T-helper 22 cell (primary cell): Measurements from ENCODE around the gene ATXN7.

Experiments used
- DNase-seq: peaks from one replicate; pipeline ENCODE4 v3.0.0-alpha.2; 2020; ENCODE audit warnings: low read depth

Gene ATXN7

GRCh38 chr3:63908081-63908736 is 44.5 kb downstream of the ATXN7 start:
- no peak for DNase-seq

- no peak for DNase-seq
Measured at GRCh38 chr3:63908776-63909175, 45.1 kb downstream of the ATXN7 start.

GRCh38 chr3:63909431-63909830 is 45.8 kb downstream of the ATXN7 start:
- DNase-seq: no peak

- DNase-seq: no peak
Measured at GRCh38 chr3:63910001-63910400, 46.3 kb downstream of the ATXN7 start.

- DNase-seq: no peak
Measured at GRCh38 chr3:63910891-63911290, 47.2 kb downstream of the ATXN7 start.

GRCh38 chr3:63911509-63911872 is 47.8 kb downstream of the ATXN7 start:
- DNase-seq: no peak

GRCh38 chr3:63911873-63912767 is 48.5 kb downstream of the ATXN7 start, which contains the start of gene SCAANT1:
Gene SCAANT1 (minus strand): TSS chr3:63912383.
- peak; percentile 77 for DNase-seq

GRCh38 chr3:63912768-63913588 is 49.3 kb downstream of the ATXN7 start:
- peak; percentile 47 for DNase-seq

GRCh38 chr3:63914312-63914711 is 50.6 kb downstream of the ATXN7 start:
- DNase-seq: no peak

- DNase-seq: no peak
Measured at GRCh38 chr3:63918321-63918720, 54.7 kb downstream of the ATXN7 start.

- DNase-seq: no peak
Measured at GRCh38 chr3:63920001-63920400, 56.3 kb downstream of the ATXN7 start.

- DNase-seq: no peak
Measured at GRCh38 chr3:63921741-63922482, 58.2 kb downstream of the ATXN7 start.

GRCh38 chr3:63922491-63923199 is 59.0 kb downstream of the ATXN7 start:
- no peak for DNase-seq

GRCh38 chr3:63926309-63926708 is 62.6 kb downstream of the ATXN7 start:
- no peak for DNase-seq

- no peak for DNase-seq
Measured at GRCh38 chr3:63927422-63928280, 64.0 kb downstream of the ATXN7 start.

- no peak for DNase-seq
Measured at GRCh38 chr3:63931290-63931689, 67.6 kb downstream of the ATXN7 start.

- no peak for DNase-seq
Measured at GRCh38 chr3:63932509-63933212, 69.0 kb downstream of the ATXN7 start.

- DNase-seq: no peak
Measured at GRCh38 chr3:63933459-63933858, 69.8 kb downstream of the ATXN7 start.

GRCh38 chr3:63934041-63934866 is 70.6 kb downstream of the ATXN7 start:
- DNase-seq: no peak
